H4 (cell line): ENCODE measurements around the gene LMF1. TPM values are rescaled to one million over a fixed set of nuclear protein-coding genes. Genes with fewer than 3 reads are reported as not detected.

Experiments
- DNase-seq: peaks from one replicate; pipeline ENCODE4 v3.0.0-alpha.2; 2015; ENCODE audit warnings: low spot score
- total RNA-seq: library from RNA; depleted of rRNA; stranded (reverse); fragments of >200 nt; shearing (Covaris generic); gene quantifications from 2 replicates; pipeline ENCODE4 v1.2.3, GENCODE V29; 2014; rRNA removed

Gene LMF1
- 31.1 and 39.9 TPM in 2 replicates for total RNA-seq

GRCh38 chr16:970766-971581 lies at the start of gene LMF1:
LMF1 (minus strand) TSS chr16:970984; CDS start chr16:970980, 4 bp downstream.
- peak; percentile 70 for DNase-seq

GRCh38 chr16:1020091-1020399 lies 49.3 kb upstream of the LMF1 start:
- DNase-seq: no peak

GRCh38 chr16:1019231-1020090 lies 48.7 kb upstream of the LMF1 start:
- peak; percentile 57 for DNase-seq

GRCh38 chr16:1018447-1019198 lies 47.8 kb upstream of the LMF1 start:
- no peak for DNase-seq

GRCh38 chr16:1014771-1015495 lies 44.1 kb upstream of the LMF1 start:
- no peak for DNase-seq

GRCh38 chr16:1014221-1014620 lies 43.4 kb upstream of the LMF1 start:
- no peak for DNase-seq

- DNase-seq: no peak
Measured at GRCh38 chr16:1013593-1013900, 42.8 kb upstream of the LMF1 start.

- no peak for DNase-seq
Measured at GRCh38 chr16:1012722-1013592, 42.2 kb upstream of the LMF1 start.

GRCh38 chr16:1012135-1012534 lies 41.4 kb upstream of the LMF1 start:
- no peak for DNase-seq

GRCh38 chr16:1011316-1012082 lies 40.7 kb upstream of the LMF1 start:
- DNase-seq: no peak

- no peak for DNase-seq
Measured at GRCh38 chr16:1010815-1011214, 40.0 kb upstream of the LMF1 start.

- no peak for DNase-seq
Measured at GRCh38 chr16:1010251-1010650, 39.5 kb upstream of the LMF1 start.

- DNase-seq: no peak
Measured at GRCh38 chr16:1009358-1010150, 38.8 kb upstream of the LMF1 start.

GRCh38 chr16:1008085-1008484 lies 37.3 kb upstream of the LMF1 start:
- no peak for DNase-seq

GRCh38 chr16:1007284-1007850 lies 36.6 kb upstream of the LMF1 start:
- DNase-seq: no peak

GRCh38 chr16:1006781-1007180 lies 36.0 kb upstream of the LMF1 start:
- DNase-seq: no peak

- no peak for DNase-seq
Measured at GRCh38 chr16:1005286-1005685, 34.5 kb upstream of the LMF1 start.

GRCh38 chr16:1003391-1004347 lies 32.9 kb upstream of the LMF1 start:
- peak; percentile 69 for DNase-seq
